WTC11 (cell line): ENCODE results near the gene DNAJB5. TPM values are rescaled to one million over a fixed set of nuclear protein-coding genes. Genes with fewer than 3 reads are reported as not detected.

Experiments used
- ATAC-seq: fragments of 200-7000 bp; cut with Tn5 transposase; 2 replicates; pipeline ENCODE4 v1.10.0; 2021; ENCODE audit warnings: mild to moderate bottlenecking, moderate library complexity
- CTCF ChIA-PET: fragments of 300-600 bp; sonication (Branson Sonifier 250); formaldehyde crosslinking; loops from one replicate; lab custom pipeline; 2021; ENCODE audit warnings: antibody characterized with exemption; lab: Charles Lee
- POLR2A ChIA-PET: fragments of 350-600 bp; sonication (Branson Sonifier 250); formaldehyde crosslinking; loops from one replicate; lab custom pipeline; 2021; ENCODE audit warnings: antibody characterized with exemption; lab: Charles Lee
- DNase-seq: peaks from one replicate; pipeline ENCODE4 v3.0.0; 2021; ENCODE audit warnings: low spot score
- H3K27ac Mint-ChIP-seq: 2 replicates; pipeline ENCODE4 v1.8.0; 2021; ENCODE audit warnings: mixed read lengths
- H3K27me3 Mint-ChIP-seq: 2 replicates; pipeline ENCODE4 v1.8.0; 2021; ENCODE audit warnings: low read depth, mild to moderate bottlenecking, moderate library complexity, mixed read lengths
- H3K36me3 Mint-ChIP-seq: 2 replicates; pipeline ENCODE4 v1.8.0; 2021; ENCODE audit warnings: mixed read lengths
- H3K4me1 Mint-ChIP-seq: 2 replicates; pipeline ENCODE4 v1.8.0; 2022; ENCODE audit warnings: mixed read lengths
- H3K4me3 Mint-ChIP-seq: 2 replicates; pipeline ENCODE4 v1.8.0; 2021; ENCODE audit warnings: mild to moderate bottlenecking, moderate library complexity, mixed read lengths
- H3K9me3 Mint-ChIP-seq: 2 replicates; pipeline ENCODE4 v1.8.0; 2021; ENCODE audit warnings: mixed read lengths
- AR ChIP-seq: fragments of 250-450 bp; sonication (Bioruptor Pico); IDR thresholded peaks from 2 replicates; pipeline ENCODE4 v1.9.0; 2021; ENCODE audit warnings: mild to moderate bottlenecking
- CREB1 ChIP-seq: sonication (generic); formaldehyde crosslinking; IDR thresholded peaks from 2 replicates; pipeline ENCODE4 v1.8.0; 2023; ENCODE audit warnings: mild to moderate bottlenecking, missing genetic modification reagents
- E2F1 ChIP-seq: sonication (generic); formaldehyde crosslinking; IDR thresholded peaks from 2 replicates; pipeline ENCODE4 v1.8.0; 2022; ENCODE audit warnings: mild to moderate bottlenecking, missing genetic modification reagents
- ELF4 ChIP-seq: sonication (generic); formaldehyde crosslinking; IDR thresholded peaks from 2 replicates; pipeline ENCODE4 v1.8.1; 2022; ENCODE audit warnings: low read depth, mild to moderate bottlenecking, moderate library complexity, missing genetic modification reagents
- FOXJ3 ChIP-seq: sonication (generic); formaldehyde crosslinking; IDR thresholded peaks from 2 replicates; pipeline ENCODE4 v1.9.0; 2021; ENCODE audit warnings: missing genetic modification reagents, mild to moderate bottlenecking, borderline replicate concordance
- FOXK1 ChIP-seq: sonication (generic); formaldehyde crosslinking; IDR thresholded peaks from 2 replicates; pipeline ENCODE4 v1.8.0; 2022; ENCODE audit warnings: mild to moderate bottlenecking, moderate library complexity, missing genetic modification reagents
- IRF1 ChIP-seq: sonication (generic); formaldehyde crosslinking; IDR thresholded peaks from 2 replicates; pipeline ENCODE4 v1.8.0; 2023; ENCODE audit warnings: missing genetic modification reagents
- RORB ChIP-seq: fragments of 250-450 bp; sonication (Bioruptor Pico); IDR thresholded peaks from 2 replicates; pipeline ENCODE4 v1.9.0; 2021; ENCODE audit warnings: mild to moderate bottlenecking
- SMAD4 ChIP-seq: sonication (generic); formaldehyde crosslinking; IDR thresholded peaks from 2 replicates; pipeline ENCODE4 v1.8.0; 2022; ENCODE audit warnings: mild to moderate bottlenecking, missing genetic modification reagents
- TCF7 ChIP-seq: sonication (generic); formaldehyde crosslinking; IDR thresholded peaks from 2 replicates; pipeline ENCODE4 v1.8.0; 2022; ENCODE audit warnings: mild to moderate bottlenecking, low read depth, missing genetic modification reagents, moderate library complexity
- TEAD4 ChIP-seq: sonication (generic); formaldehyde crosslinking; IDR thresholded peaks from 2 replicates; pipeline ENCODE4 v1.8.0; 2022; ENCODE audit warnings: mild to moderate bottlenecking, missing genetic modification reagents
- ZNF671 ChIP-seq: fragments of 250-450 bp; sonication (Bioruptor Pico); IDR thresholded peaks from 2 replicates; pipeline ENCODE4 v1.8.0; 2021; ENCODE audit warnings: mild to moderate bottlenecking
- total RNA-seq: library from RNA; stranded (reverse); gene quantifications from 3 replicates; pipeline ENCODE4 v1.2.3, GENCODE V29; 2021
- TF ChIP-seq, protein P1 (sequence below): sonication (generic); formaldehyde crosslinking; IDR thresholded peaks from 2 replicates; pipeline ENCODE4 v1.8.1; 2023; ENCODE audit warnings: mild to moderate bottlenecking, missing genetic modification reagents, moderate library complexity
- TF ChIP-seq, protein P2 (sequence below): sonication (generic); formaldehyde crosslinking; IDR thresholded peaks from 2 replicates; pipeline ENCODE4 v1.8.1; 2022; ENCODE audit warnings: mild to moderate bottlenecking, moderate library complexity, missing genetic modification reagents
- TF ChIP-seq, protein P3 (sequence below): sonication (generic); formaldehyde crosslinking; IDR thresholded peaks from 2 replicates; pipeline ENCODE4 v1.8.1; 2022; ENCODE audit warnings: low read depth, mild to moderate bottlenecking, moderate library complexity, missing genetic modification reagents, borderline replicate concordance
- TF ChIP-seq, protein P4 (sequence below): sonication (generic); formaldehyde crosslinking; IDR thresholded peaks from 2 replicates; pipeline ENCODE4 v1.8.1; 2022; ENCODE audit warnings: low read depth, missing genetic modification reagents, borderline replicate concordance

The DNAJB5 gene
- total RNA-seq, 1 experiment from 2014 or later, result 30.0 TPM

DNA sequence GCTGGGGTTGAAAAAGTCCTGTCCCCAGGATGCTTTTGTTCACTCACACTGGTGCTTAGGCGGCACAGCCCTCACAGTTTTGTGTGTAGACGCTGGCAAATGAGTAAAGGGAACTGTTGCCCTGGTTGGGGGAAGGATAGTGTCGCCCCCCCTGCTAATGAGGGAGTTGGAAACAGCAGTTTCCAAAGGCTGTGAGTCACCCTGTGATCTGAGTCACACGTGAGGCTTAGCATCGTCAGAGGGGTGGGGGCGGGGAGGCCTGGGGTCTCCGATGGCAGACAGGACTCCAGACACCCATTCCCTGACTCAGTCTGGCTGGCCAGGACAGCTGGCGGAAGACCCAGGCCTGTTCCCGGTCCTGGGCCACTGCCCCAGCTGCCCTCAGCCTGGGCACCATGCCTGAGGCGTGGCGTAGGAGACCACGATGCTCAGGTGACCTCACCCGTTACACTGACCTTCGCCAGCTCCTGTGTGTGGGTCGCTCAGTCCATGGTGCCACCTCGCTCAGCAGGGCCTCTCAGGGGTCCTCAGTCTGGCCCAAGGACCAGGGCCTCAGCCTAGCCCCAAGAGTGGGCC lies 2.9 kb downstream of the DNAJB5 start:
- no peak for DNase-seq
- POLR2A ChIA-PET, result interaction anchor here (1.3 kb wide), 1 partner anchor 87 kb away, joined by 4 read pairs; the partner anchor contains the start of gene FANCG
- H3K27me3 Mint-ChIP-seq, result no peaks in the 10 kb centered on the region; the same call in 1 of the 2 replicates
- no peak for ATAC-seq
- peaks cover 32% of the 10 kb centered on the region for H3K36me3 Mint-ChIP-seq
- CTCF ChIA-PET, result interaction anchor here (1.0 to 10.1 kb wide), 6 partner anchors 51 to 291 kb away, joined by 4 to 183 read pairs (median 21); partner anchors contain the start of genes STOML2 and VCP
- H3K9me3 Mint-ChIP-seq, result no peaks in the 10 kb centered on the region
- peaks cover 58% of the 10 kb centered on the region for H3K4me1 Mint-ChIP-seq
- H3K4me3 Mint-ChIP-seq, result no peak overlapping the region; the same call in 1 of the 2 replicates
- H3K27ac Mint-ChIP-seq, result peak overlapping the region; percentile 79
- TF ChIP-seq FOXJ3 (CRISPR knock-in tag) (no peak), FOXK1 (CRISPR knock-in tag) (no peak), CREB1 (CRISPR knock-in tag) (no peak), IRF1 (CRISPR knock-in tag) (no peak), SMAD4 (no peak), RORB (no peak), E2F1 (CRISPR knock-in tag) (no peak)
- TF ChIP-seq, protein P1, sequence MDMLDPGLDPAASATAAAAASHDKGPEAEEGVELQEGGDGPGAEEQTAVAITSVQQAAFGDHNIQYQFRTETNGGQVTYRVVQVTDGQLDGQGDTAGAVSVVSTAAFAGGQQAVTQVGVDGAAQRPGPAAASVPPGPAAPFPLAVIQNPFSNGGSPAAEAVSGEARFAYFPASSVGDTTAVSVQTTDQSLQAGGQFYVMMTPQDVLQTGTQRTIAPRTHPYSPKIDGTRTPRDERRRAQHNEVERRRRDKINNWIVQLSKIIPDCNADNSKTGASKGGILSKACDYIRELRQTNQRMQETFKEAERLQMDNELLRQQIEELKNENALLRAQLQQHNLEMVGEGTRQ (CRISPR knock-in tag), result no peak

- no peaks in the 10 kb centered on the region; the same call in 1 of the 2 replicates for H3K27me3 Mint-ChIP-seq
- H3K9me3 Mint-ChIP-seq, result no peaks in the 10 kb centered on the region
- H3K27ac Mint-ChIP-seq, result peak overlapping the region; percentile 76
- peaks cover 54% of the 10 kb centered on the region for H3K4me1 Mint-ChIP-seq
- ChIA-PET POLR2A (interaction anchor here (0.5 to 2.5 kb wide), 6 partner anchors 13 to 94 kb away, joined by 3 to 10 read pairs (median 3); partner anchors contain the start of gene VCP), CTCF (interaction anchor here (0.6 to 10.1 kb wide), 29 partner anchors 9 to 330 kb away, joined by 3 to 183 read pairs (median 6); partner anchors contain the start of genes ATOSB, FANCG, STOML2 and VCP)
- no peak for DNase-seq
- TF ChIP-seq, protein P2, sequence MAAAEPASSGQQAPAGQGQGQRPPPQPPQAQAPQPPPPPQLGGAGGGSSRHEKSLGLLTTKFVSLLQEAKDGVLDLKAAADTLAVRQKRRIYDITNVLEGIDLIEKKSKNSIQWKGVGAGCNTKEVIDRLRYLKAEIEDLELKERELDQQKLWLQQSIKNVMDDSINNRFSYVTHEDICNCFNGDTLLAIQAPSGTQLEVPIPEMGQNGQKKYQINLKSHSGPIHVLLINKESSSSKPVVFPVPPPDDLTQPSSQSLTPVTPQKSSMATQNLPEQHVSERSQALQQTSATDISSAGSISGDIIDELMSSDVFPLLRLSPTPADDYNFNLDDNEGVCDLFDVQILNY (CRISPR knock-in tag), result no peak
- TF ChIP-seq FOXK1 (CRISPR knock-in tag) (no peak), ZNF671 (no peak), AR (CRISPR knock-in tag) (no peak), TCF7 (CRISPR knock-in tag) (no peak), ELF4 (CRISPR knock-in tag) (no peak), TEAD4 (CRISPR knock-in tag) (no peak)
- TF ChIP-seq, protein P3, sequence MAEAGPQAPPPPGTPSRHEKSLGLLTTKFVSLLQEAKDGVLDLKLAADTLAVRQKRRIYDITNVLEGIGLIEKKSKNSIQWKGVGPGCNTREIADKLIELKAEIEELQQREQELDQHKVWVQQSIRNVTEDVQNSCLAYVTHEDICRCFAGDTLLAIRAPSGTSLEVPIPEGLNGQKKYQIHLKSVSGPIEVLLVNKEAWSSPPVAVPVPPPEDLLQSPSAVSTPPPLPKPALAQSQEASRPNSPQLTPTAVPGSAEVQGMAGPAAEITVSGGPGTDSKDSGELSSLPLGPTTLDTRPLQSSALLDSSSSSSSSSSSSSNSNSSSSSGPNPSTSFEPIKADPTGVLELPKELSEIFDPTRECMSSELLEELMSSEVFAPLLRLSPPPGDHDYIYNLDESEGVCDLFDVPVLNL (CRISPR knock-in tag), result no peak
- TF ChIP-seq, protein P4, sequence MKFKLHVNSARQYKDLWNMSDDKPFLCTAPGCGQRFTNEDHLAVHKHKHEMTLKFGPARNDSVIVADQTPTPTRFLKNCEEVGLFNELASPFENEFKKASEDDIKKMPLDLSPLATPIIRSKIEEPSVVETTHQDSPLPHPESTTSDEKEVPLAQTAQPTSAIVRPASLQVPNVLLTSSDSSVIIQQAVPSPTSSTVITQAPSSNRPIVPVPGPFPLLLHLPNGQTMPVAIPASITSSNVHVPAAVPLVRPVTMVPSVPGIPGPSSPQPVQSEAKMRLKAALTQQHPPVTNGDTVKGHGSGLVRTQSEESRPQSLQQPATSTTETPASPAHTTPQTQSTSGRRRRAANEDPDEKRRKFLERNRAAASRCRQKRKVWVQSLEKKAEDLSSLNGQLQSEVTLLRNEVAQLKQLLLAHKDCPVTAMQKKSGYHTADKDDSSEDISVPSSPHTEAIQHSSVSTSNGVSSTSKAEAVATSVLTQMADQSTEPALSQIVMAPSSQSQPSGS, result no peak
- TF ChIP-seq, all 79 proteins: peak for 0
- Mint-ChIP-seq H3K36me3 (peaks cover 34% of the 10 kb centered on the region), H3K4me3 (0 out of 2 replicates have a peak overlapping the region, but pooled peaks have one; percentile 6)
- peak; percentile 4 for ATAC-seq
Measured at GRCh38 chr9:34993502-34994259, 4.1 kb downstream of the DNAJB5 start.
